ENCODE data around the gene GALNT16. TPM values are rescaled to one million over a fixed set of nuclear protein-coding genes. Genes with fewer than 3 reads are reported as not detected.

Gene GALNT16
- total and polyA plus RNA-seq, 11 donors: 17.0 to 81.6 (median 51.3) TPM

DNA sequence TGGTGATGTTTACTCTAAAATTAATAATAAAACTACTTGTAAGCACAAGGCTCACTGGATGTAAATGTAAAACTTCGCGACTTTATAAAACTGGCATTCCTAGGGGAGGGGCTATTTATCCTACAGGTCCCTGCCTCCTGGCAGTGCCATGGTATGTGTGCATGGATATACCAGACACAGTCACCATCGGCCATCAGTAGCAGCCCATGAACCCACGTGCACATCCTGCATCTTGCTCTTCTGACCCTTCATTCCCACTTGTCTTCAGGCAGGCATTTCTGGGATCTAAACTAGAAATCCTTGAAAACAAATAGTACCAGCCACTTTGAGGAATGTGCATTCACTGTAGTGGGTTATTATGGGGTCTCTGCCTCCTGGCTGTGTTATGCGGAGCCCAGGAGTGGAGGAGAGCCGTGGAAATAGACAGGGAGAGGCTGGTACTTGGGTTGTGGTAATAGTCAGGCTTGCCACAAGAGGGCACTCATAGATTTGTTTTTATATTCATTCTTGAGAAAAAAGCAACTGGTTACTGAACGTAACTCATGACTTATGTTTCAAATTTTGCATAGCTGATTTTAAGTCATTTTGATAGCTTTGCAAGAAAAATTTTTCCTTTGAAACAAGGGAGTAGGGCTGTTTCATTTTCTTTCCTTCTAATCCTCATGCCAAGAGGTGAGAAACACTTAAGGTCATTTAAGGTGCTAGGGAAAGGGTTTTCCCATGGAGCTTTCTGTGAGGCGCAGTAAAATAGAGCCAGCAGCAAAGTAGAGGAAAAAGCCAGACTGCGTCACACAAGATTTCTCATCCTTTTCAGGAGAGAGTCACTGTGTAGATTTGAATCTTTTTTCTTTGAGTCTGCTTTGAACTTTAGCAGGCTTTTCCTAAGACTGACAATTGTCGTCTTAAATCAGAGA is 17.4 kb upstream of the GALNT16 start:
- H3K27ac ChIP-seq: peak overlapping the region in 4 of 12 donors; percentile 8 to 25 (median 15)
- ATAC-seq (peak; percentile 53 to 71 (median 65)), DNase-seq (peak in 3 of 5 donors; percentile 56 to 62 (median 59))
- intact Hi-C loops (cut with DNase I): loop anchor here (1.0 to 10.0 kb wide), 14 partner anchors 46 to 378 kb away; partner anchors contain the start of genes CCDC177 (in 2 of the 10), DCAF5 (in 1 of the 10), ERH (in 1 of the 10) and SLC39A9 (in 1 of the 10)
- peaks cover 0 to 32% (median 12%) of the 10 kb centered on the region in 12 donors for H3K4me1 ChIP-seq
- TF ChIP-seq, protein P1, sequence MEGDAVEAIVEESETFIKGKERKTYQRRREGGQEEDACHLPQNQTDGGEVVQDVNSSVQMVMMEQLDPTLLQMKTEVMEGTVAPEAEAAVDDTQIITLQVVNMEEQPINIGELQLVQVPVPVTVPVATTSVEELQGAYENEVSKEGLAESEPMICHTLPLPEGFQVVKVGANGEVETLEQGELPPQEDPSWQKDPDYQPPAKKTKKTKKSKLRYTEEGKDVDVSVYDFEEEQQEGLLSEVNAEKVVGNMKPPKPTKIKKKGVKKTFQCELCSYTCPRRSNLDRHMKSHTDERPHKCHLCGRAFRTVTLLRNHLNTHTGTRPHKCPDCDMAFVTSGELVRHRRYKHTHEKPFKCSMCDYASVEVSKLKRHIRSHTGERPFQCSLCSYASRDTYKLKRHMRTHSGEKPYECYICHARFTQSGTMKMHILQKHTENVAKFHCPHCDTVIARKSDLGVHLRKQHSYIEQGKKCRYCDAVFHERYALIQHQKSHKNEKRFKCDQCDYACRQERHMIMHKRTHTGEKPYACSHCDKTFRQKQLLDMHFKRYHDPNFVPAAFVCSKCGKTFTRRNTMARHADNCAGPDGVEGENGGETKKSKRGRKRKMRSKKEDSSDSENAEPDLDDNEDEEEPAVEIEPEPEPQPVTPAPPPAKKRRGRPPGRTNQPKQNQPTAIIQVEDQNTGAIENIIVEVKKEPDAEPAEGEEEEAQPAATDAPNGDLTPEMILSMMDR (IDR thresholded peaks at IDR 0.05): peak; percentile 68 to 86 (median 80)
- TF ChIP-seq POLR2A (IDR thresholded peaks at IDR 0.05): no peak
- WGBS, 4 donors: 44 to 58% (median 51%) methylated on average over 10 of the region's 10 CpGs
- H3K36me3 ChIP-seq: peaks cover 0 to 50% (median 36%) of the 10 kb centered on the region in 9 donors
- H3K9me3 ChIP-seq: no peaks in the 10 kb centered on the region
- no peaks in the 10 kb centered on the region for H3K27me3 ChIP-seq
- no peak overlapping the region for H3K4me3 ChIP-seq

DNA sequence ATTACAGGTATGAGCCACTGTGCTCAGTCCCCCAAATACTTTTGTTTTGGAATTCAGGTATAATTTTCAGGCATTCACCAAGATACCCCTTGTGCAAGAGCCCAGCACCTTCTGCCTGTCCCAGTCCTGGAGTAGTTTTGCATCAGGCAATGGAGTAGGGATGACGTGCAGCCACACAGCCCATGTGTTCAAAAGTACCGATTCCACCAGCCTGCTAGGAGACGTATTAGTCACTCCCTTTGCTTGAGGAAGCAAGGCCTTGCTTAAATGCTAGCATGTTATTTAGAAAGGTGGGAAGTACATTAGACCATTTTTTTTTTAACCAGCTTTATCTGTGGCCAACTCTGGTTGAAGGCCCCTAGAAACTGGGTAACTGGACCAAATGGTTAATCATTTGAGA is 15.0 kb upstream of the GALNT16 start:
- Histone ChIP-seq H3K27me3 (no peaks in the 10 kb centered on the region), H3K4me3 (no peak overlapping the region), H3K27ac (no peak overlapping the region), H3K4me1 (peaks cover 0 to 39% (median 12%) of the 10 kb centered on the region in 12 donors), H3K36me3 (peaks cover 0 to 26% (median 16%) of the 10 kb centered on the region in 9 donors), H3K9me3 (no peaks in the 10 kb centered on the region)
- no peak for ATAC-seq
- intact Hi-C loops (cut with DNase I): loop anchor here in 9 of 10 donors (5.0 to 10.0 kb wide), 8 partner anchors 93 to 380 kb away; partner anchors contain the start of genes CCDC177 (in 2 of the 9) and DCAF5 (in 1 of the 9)
- WGBS, 4 donors: 85 to 96% (median 93%) methylated on average over 3 of the region's 3 CpGs
- TF ChIP-seq, protein P1 (IDR thresholded peaks at IDR 0.05): no peak
- no peak for TF ChIP-seq POLR2A (IDR thresholded peaks at IDR 0.05)
- no peak for DNase-seq

DNA sequence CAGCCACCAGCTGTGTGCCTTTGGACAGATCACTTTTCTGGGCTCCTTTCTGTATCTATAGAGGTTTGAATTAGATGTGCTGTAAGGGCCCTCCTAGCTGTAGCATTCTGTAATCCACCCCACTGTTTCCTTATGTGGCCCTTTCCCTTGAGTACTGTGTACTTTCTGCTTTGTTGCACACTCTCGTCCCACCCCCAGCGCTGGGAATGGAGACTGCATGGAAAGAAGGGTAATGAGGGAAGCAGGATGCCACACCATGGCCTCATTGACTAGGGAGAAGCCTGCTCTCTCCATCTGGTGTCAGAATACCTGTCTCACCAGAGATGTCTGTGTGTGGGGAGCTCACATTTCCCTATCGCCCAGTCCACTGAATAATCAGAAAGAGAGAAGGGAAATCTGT is 13.6 kb upstream of the GALNT16 start:
- intact Hi-C loops (cut with DNase I): loop anchor here in 4 of 10 donors (5.0 to 10.0 kb wide), 3 partner anchors 116 to 382 kb away; partner anchors contain the start of gene CCDC177 (in 2 of the 4)
- no peaks in the 10 kb centered on the region for H3K27me3 ChIP-seq
- H3K27ac ChIP-seq: no peak overlapping the region
- H3K4me1 ChIP-seq: peaks cover 0 to 28% (median 7%) of the 10 kb centered on the region in 12 donors
- H3K4me3 ChIP-seq: no peak overlapping the region
- ATAC-seq (no peak), DNase-seq (no peak)
- H3K36me3 ChIP-seq: peaks cover 0 to 12% (median 6%) of the 10 kb centered on the region in 9 donors
- TF ChIP-seq, protein P1 (IDR thresholded peaks at IDR 0.05): no peak
- TF ChIP-seq POLR2A (IDR thresholded peaks at IDR 0.05): no peak
- no peaks in the 10 kb centered on the region for H3K9me3 ChIP-seq
- 86 to 94% (median 91%) methylated on average over 3 of the region's 3 CpGs for WGBS, 4 donors

Data from heart left ventricle (tissue), 16 donors.